GM12801 (cell line): ENCODE data around the gene SETD3.

Experiments
- CTCF ChIP-seq: IDR thresholded peaks from one replicate; pipeline ENCODE4 v1.5.1; 2011; ENCODE audit warnings: control low read depth; ENCODE audit not compliant: insufficient read length; ENCODE audit errors: extremely low read depth

Gene SETD3

GRCh38 chr14:99395909-99396530 lies 84.6 kb downstream of the SETD3 start:
- no peak for TF ChIP-seq CTCF

GRCh38 chr14:99394602-99395156 lies 86.0 kb downstream of the SETD3 start:
- TF ChIP-seq CTCF = no peak

GRCh38 chr14:99393059-99393655 lies 87.5 kb downstream of the SETD3 start:
- TF ChIP-seq CTCF = no peak

- TF ChIP-seq CTCF = no peak
Measured at GRCh38 chr14:99391671-99392070, 89.0 kb downstream of the SETD3 start.

- TF ChIP-seq CTCF = no peak
Measured at GRCh38 chr14:99389174-99389826, 91.4 kb downstream of the SETD3 start.

- TF ChIP-seq CTCF = no peak
Measured at GRCh38 chr14:99388286-99388685, 92.4 kb downstream of the SETD3 start.

- no peak for TF ChIP-seq CTCF
Measured at GRCh38 chr14:99387880-99388279, 92.8 kb downstream of the SETD3 start.
